WERI-Rb-1 (cell line): ENCODE measurements around the gene CEACAM5.

Experiments
- DNase-seq: peaks from one replicate; pipeline ENCODE4 v3.0.0-alpha.2; 2020
- H3K27ac ChIP-seq: fragments of 250-450 bp; sonication (Bioruptor Pico); 2 replicates; pipeline ENCODE4 v1.5.1; 2020; ENCODE audit warnings: mild to moderate bottlenecking, moderate library complexity
- H3K27me3 ChIP-seq: fragments of 250-450 bp; sonication (Bioruptor Pico); 2 replicates; pipeline ENCODE4 v1.5.1; 2021; ENCODE audit warnings: mild to moderate bottlenecking, low read depth, moderate library complexity; ENCODE audit not compliant: insufficient read depth, severe bottlenecking
- H3K36me3 ChIP-seq: fragments of 250-450 bp; sonication (Bioruptor Pico); 2 replicates; pipeline ENCODE4 v1.5.1; 2020; ENCODE audit warnings: mild to moderate bottlenecking, moderate library complexity
- H3K4me3 ChIP-seq: 2 replicates; pipeline ENCODE4 v1.5.1; 2011; ENCODE audit warnings: low read depth, mild to moderate bottlenecking, control low read depth, low read length
- H3K9me3 ChIP-seq: fragments of 250-450 bp; sonication (Bioruptor Pico); 2 replicates; pipeline ENCODE4 v1.5.1; 2021; ENCODE audit warnings: mild to moderate bottlenecking, moderate library complexity; ENCODE audit not compliant: severe bottlenecking
- CTCF ChIP-seq: IDR thresholded peaks from 2 replicates; pipeline ENCODE4 v1.5.1; 2011; ENCODE audit warnings: low read depth, mild to moderate bottlenecking, control low read depth, inconsistent platforms, low read length

The CEACAM5 gene

GRCh38 chr19:41708481-41708880, at the start of gene CEACAM5:
Gene CEACAM5, plus strand, starts transcription at chr19:41708626. Its CDS starts 106 bp downstream, at chr19:41708732.
- no peak for DNase-seq
- TF ChIP-seq CTCF, result no peak
- Histone ChIP-seq H3K36me3 (no peaks in the 10 kb centered on the region), H3K4me3 (no peak within 1 kb of the TSS), H3K9me3 (no peaks in the 10 kb centered on the region), H3K27ac (no peak within 1 kb of the TSS), H3K27me3 (peaks cover 85% of the 10 kb centered on the region)

GRCh38 chr19:41666075-41666474, 42.4 kb upstream of the CEACAM5 start:
- no peak overlapping the region for H3K27ac ChIP-seq
- DNase-seq, result no peak
- H3K9me3 ChIP-seq, result peaks cover 6% of the 10 kb centered on the region
- H3K4me3 ChIP-seq, result no peak overlapping the region
- H3K27me3 ChIP-seq, result peaks cover 42% of the 10 kb centered on the region
- TF ChIP-seq CTCF, result no peak
- H3K36me3 ChIP-seq, result no peaks in the 10 kb centered on the region

- DNase-seq, result no peak
- peaks cover 45% of the 10 kb centered on the region for H3K27me3 ChIP-seq
Measured at GRCh38 chr19:41668315-41668714, 40.1 kb upstream of the CEACAM5 start.

GRCh38 chr19:41670755-41671154, 37.7 kb upstream of the CEACAM5 start:
- H3K36me3 ChIP-seq, result no peaks in the 10 kb centered on the region
- no peak for DNase-seq
- H3K27me3 ChIP-seq, result peaks cover 64% of the 10 kb centered on the region
- H3K4me3 ChIP-seq, result no peak overlapping the region
- H3K9me3 ChIP-seq, result peaks cover 6% of the 10 kb centered on the region
- no peak overlapping the region for H3K27ac ChIP-seq
- no peak for TF ChIP-seq CTCF

More at GRCh38 chr19:41668315-41668714, 40.1 kb upstream of the CEACAM5 start:
- TF ChIP-seq CTCF, result no peak
- no peak overlapping the region for H3K4me3 ChIP-seq
- no peaks in the 10 kb centered on the region for H3K36me3 ChIP-seq
- no peak overlapping the region for H3K27ac ChIP-seq
- peaks cover 6% of the 10 kb centered on the region for H3K9me3 ChIP-seq

- Histone ChIP-seq H3K9me3 (no peaks in the 10 kb centered on the region), H3K27ac (no peak overlapping the region), H3K27me3 (peaks cover 67% of the 10 kb centered on the region), H3K36me3 (no peaks in the 10 kb centered on the region), H3K4me3 (no peak overlapping the region)
- no peak for DNase-seq
- no peak for TF ChIP-seq CTCF
Measured at GRCh38 chr19:41671486-41671885, 36.9 kb upstream of the CEACAM5 start.

GRCh38 chr19:41682437-41682836, 26.0 kb upstream of the CEACAM5 start:
- no peak for TF ChIP-seq CTCF
- Histone ChIP-seq H3K27ac (no peak overlapping the region), H3K4me3 (no peak overlapping the region), H3K36me3 (no peaks in the 10 kb centered on the region), H3K9me3 (no peaks in the 10 kb centered on the region), H3K27me3 (peaks cover 89% of the 10 kb centered on the region)
- no peak for DNase-seq
